D721Med (cell line): ENCODE data around the gene CYP1A2.

Source experiments
- DNase-seq: peaks from one replicate; pipeline ENCODE4 v3.0.0; 2011; ENCODE audit warnings: low spot score; ENCODE audit not compliant: insufficient read length
- FAIRE-seq: peaks from 2 replicates; lab custom pipeline; 2011; peaks lifted over from hg19 to GRCh38; lab: Jason Lieb, UNC
- TF ChIP-seq, protein P1 (sequence below): IDR thresholded peaks from 2 replicates; pipeline ENCODE4 v1.5.1; 2012; ENCODE audit warnings: mild to moderate bottlenecking, control low read depth; ENCODE audit not compliant: insufficient read depth; ENCODE audit errors: missing control alignments

CYP1A2 gene

DNA sequence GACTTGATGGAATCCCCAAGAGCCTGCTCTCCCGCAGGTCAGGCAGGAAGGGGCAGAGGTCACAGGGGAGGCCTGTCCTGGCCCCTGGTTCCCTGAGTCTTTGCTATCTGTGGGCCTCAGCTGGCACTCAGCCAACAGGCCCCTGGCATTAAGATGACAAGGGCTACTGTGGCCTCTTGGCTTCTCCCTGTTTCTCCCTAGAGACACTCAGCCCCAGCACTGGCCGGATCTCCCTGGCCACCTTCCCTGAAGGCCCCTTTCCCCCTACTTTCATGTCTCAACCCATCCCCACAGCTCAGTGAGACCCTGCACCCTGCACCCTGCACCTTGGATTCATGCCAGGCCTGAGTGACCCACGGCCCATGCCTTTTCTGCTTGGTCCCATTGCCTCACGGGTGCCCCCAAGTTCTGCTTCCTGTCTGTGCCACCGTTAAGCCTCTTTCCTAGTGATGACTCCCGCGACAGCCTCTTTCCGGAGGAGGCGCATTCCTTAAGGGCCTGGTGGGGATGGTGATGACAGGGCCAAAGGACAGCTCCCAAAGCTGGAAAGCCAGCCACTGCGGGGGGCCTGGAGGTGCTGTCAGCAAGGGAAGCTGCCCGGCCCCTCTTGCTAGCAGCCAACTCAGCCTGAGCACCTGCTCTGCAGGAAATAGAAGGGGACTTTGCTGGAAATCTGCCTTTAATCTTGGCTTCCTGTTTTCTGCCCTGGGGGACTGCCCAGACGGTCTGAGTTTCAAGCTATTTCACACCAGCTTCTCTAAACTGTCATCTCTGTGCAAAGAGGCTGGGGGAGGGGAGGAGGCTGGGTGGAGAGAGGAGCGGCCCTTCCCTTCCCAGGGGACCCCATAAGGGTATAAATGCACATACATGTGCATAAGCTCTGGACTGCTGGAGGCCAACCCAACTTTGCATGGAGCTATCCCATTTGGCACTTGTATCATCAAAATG lies 28.4 kb downstream of the CYP1A2 start:
- DNase-seq (no peak), FAIRE-seq (no peak)
- TF ChIP-seq, protein P1, sequence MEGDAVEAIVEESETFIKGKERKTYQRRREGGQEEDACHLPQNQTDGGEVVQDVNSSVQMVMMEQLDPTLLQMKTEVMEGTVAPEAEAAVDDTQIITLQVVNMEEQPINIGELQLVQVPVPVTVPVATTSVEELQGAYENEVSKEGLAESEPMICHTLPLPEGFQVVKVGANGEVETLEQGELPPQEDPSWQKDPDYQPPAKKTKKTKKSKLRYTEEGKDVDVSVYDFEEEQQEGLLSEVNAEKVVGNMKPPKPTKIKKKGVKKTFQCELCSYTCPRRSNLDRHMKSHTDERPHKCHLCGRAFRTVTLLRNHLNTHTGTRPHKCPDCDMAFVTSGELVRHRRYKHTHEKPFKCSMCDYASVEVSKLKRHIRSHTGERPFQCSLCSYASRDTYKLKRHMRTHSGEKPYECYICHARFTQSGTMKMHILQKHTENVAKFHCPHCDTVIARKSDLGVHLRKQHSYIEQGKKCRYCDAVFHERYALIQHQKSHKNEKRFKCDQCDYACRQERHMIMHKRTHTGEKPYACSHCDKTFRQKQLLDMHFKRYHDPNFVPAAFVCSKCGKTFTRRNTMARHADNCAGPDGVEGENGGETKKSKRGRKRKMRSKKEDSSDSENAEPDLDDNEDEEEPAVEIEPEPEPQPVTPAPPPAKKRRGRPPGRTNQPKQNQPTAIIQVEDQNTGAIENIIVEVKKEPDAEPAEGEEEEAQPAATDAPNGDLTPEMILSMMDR: no peak

DNA sequence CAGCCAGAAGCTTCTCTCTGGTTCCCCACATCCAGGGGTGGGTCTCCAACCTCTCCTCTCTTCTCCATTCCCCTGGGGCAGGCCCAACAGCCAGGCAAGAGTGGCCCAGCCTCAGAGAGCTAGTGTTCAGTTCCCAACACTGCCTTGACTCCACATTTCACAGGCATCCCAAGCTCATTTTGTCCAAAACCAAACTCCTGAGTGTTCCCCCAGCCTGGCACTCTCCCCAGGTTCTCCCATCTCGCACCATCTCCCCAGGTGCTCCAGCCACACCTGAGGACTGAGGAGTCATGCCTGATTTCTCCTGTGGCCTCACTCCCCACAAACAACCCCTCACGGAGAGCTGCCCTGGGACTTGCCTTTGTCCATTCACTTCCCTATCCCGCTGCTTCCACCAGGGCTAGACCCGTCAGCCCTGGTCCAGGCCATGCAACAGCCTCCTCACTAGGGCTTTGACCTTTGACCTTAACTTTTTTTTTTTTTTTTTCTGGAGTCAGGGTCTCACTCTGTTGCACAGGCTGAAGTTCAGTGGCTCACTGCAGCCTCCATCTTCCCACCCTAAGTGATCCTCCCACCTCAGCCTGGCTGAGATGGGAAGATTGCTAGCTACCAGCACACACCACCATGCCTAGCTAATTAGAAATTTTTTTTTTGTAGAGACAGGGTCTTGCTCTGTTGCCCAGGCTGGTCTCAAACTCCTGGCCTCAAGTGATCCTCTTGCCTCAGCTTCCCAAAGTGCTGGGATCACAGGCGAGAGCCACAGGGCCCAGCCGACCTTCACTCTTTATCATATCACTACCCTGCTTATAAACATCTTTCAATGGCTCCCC lies 29.3 kb downstream of the CYP1A2 start:
- FAIRE-seq: no peak
- DNase-seq: no peak
- TF ChIP-seq, protein P1: no peak

DNA sequence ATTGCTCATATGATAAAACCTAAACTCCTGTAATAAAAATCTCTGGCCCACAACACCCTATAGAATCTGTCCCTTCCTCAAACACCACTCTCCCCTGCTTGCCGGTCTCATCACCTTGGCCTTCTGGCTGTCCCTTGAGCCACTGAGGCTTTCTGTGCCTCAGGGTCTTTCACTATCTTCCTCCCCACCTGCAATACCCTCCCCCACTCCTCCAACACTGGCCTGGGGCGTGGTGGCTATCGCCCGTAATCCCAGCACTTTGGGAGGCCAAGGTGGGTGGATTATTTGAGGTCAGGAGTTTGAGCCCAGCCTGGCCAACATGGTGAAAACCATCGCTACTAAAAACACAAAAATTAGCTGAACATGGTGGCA lies 29.9 kb downstream of the CYP1A2 start:
- DNase-seq (no peak), FAIRE-seq (no peak)
- TF ChIP-seq, protein P1: no peak

DNA sequence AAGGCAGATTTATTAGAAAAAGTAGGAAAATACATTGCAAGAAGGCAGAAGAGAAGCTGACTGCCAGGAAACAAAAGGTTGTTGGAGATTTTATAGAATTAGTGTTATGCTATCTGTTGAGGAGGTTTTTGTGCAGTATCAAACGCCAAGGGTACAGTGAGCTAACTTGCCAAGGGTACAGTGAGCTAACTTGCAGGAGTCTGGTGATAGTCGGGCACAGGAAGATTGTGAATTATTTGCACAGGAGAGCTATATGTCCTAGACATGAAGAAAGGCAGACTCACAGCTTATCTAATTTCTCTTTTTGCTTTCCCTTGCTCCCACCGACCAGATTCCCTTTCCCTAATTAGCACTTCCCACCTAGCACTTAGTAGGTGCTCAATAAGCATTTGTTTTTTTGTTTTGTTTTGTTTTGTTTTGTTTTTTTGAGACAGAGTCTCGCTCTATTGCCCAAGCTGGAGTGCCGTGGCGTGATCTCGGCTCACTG lies 30.6 kb downstream of the CYP1A2 start:
- FAIRE-seq: no peak
- TF ChIP-seq, protein P1: no peak

DNA sequence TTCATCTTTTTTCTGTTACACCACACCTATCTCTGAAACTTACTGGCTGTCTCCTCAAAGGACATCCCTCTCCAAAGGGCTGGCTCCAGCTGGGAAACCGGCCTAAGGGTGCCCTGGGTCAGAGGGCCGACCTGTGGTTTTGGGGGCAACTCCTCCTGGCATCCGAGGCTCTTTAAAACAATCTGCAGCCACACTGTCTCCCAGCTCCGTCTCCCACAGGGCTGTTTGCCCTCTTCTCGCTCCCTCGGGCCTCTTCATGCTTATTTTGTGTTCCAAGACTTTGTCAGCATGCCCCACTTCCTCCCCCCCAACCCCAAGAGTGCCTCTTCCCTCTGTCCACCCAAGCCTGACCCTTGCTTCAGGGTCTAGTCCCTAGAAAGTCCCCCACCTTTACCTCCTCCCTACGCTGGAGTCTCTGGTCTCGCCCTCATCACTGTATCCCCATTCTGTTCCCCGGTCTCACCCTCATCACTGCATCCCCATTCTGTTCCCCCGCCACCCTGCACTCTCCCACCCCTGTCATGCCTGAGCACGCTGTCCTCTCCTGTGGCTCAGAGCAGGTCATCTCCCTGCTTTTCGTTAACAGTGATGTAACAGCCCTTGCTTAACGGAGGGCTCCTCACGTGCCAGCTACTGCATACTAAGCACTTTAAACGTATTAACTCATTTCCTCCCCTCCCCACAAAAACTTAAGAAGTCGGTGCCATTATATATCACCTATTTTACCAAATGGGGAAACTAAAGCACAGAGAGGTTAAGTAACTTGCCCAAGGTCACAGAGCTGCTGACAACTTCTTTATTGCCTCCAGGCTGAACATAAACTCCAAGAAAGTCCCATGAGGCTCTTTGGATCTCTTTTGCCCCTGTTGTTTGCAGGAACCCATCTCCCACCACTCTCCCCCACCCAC lies 32.1 kb downstream of the CYP1A2 start:
- FAIRE-seq (no peak), DNase-seq (no peak)

More for the DNA sequence above, 30.6 kb downstream of the CYP1A2 start:
- no peak for DNase-seq

More for the DNA sequence above, 32.1 kb downstream of the CYP1A2 start:
- TF ChIP-seq, protein P1: no peak
